Stimulated activated CD8-positive, alpha-beta memory T cell treated with anti-CD3 and anti-CD28 coated beads, Interleukin-4, amount 100 ng/mL, for 4 hours (primary cell): ENCODE results near the gene CACNA1E.

ENCODE experiments used
- DNase-seq, 2 donors: peaks; one replicate each; pipeline ENCODE4 v3.0.0-alpha.2; 2020; ENCODE audit warnings: low read depth in 2 of 2, low spot score in 1 of 2

CACNA1E gene

GRCh38 chr1:181568736-181569135 lies 85.4 kb downstream of the CACNA1E start:
- DNase-seq, result no peak

GRCh38 chr1:181577475-181577874 lies 94.2 kb downstream of the CACNA1E start:
- DNase-seq, result no peak

- DNase-seq, result no peak
Observed at GRCh38 chr1:181583598-181583997, 100.3 kb downstream of the CACNA1E start.

GRCh38 chr1:181587870-181588438 lies 104.6 kb downstream of the CACNA1E start:
- DNase-seq, result no peak

- DNase-seq, result no peak
Observed at GRCh38 chr1:181588631-181589030, 105.3 kb downstream of the CACNA1E start.

- no peak for DNase-seq
Observed at GRCh38 chr1:181592255-181592859, 109.0 kb downstream of the CACNA1E start.

- no peak for DNase-seq
Observed at GRCh38 chr1:181593042-181593441, 109.7 kb downstream of the CACNA1E start.

GRCh38 chr1:181594553-181594952 lies 111.2 kb downstream of the CACNA1E start:
- DNase-seq, result no peak

GRCh38 chr1:181595234-181595633 lies 111.9 kb downstream of the CACNA1E start:
- DNase-seq, result no peak

- DNase-seq, result no peak
Observed at GRCh38 chr1:181601186-181601950, 118.1 kb downstream of the CACNA1E start.

GRCh38 chr1:181603735-181604410 lies 120.6 kb downstream of the CACNA1E start:
- no peak for DNase-seq

GRCh38 chr1:181604482-181605249 lies 121.3 kb downstream of the CACNA1E start:
- no peak for DNase-seq

- DNase-seq, result no peak
Observed at GRCh38 chr1:181607524-181607923, 124.2 kb downstream of the CACNA1E start.

GRCh38 chr1:181608386-181608785 lies 125.1 kb downstream of the CACNA1E start:
- no peak for DNase-seq

GRCh38 chr1:181608948-181609347 lies 125.6 kb downstream of the CACNA1E start:
- no peak for DNase-seq

GRCh38 chr1:181612100-181612499 lies 128.8 kb downstream of the CACNA1E start:
- no peak for DNase-seq

GRCh38 chr1:181618559-181618958 lies 135.2 kb downstream of the CACNA1E start:
- no peak for DNase-seq

GRCh38 chr1:181620183-181620582 lies 136.9 kb downstream of the CACNA1E start:
- DNase-seq, result no peak

- no peak for DNase-seq
Observed at GRCh38 chr1:181623850-181624249, 140.5 kb downstream of the CACNA1E start.

GRCh38 chr1:181626279-181626938 lies 143.1 kb downstream of the CACNA1E start:
- DNase-seq, result no peak

- DNase-seq, result no peak
Observed at GRCh38 chr1:181630398-181630797, 147.1 kb downstream of the CACNA1E start.
